HFF-Myc (cell line): Measurements from ENCODE around the gene PLIN4.
"Not testable (repeated sequence)": the region's sequence is repeated elsewhere in the genome, so short reads cannot be mapped to it uniquely, and the experiment has no call there.

Experiments used
- DNase-seq: peaks from one replicate; pipeline ENCODE4 v3.0.0-alpha.2; 2011; ENCODE audit warnings: low read depth; ENCODE audit errors: extremely low read depth
- H3K4me3 ChIP-seq: replicated peaks from 2 replicates; pipeline ENCODE4 v1.5.1; 2011; ENCODE audit warnings: low read depth, mild to moderate bottlenecking, control low read depth, low read length
- CTCF ChIP-seq: IDR thresholded peaks from 2 replicates; pipeline ENCODE4 v1.5.1; 2012; ENCODE audit warnings: mild to moderate bottlenecking, low read depth, low read length, control low read depth; ENCODE audit errors: missing control alignments

The PLIN4 gene

GRCh38 chr19:4543842-4544647, 25.8 kb upstream of the PLIN4 start:
- DNase-seq = no peak
- TF ChIP-seq CTCF = no peak
- H3K4me3 ChIP-seq = no peak overlapping the region

GRCh38 chr19:4542896-4543841, 24.9 kb upstream of the PLIN4 start:
- no peak overlapping the region for H3K4me3 ChIP-seq
- DNase-seq = no peak
- no peak for TF ChIP-seq CTCF

- H3K4me3 ChIP-seq, DNase-seq: not testable (repeated sequence)
Measured at GRCh38 chr19:4541806-4542145, 23.5 kb upstream of the PLIN4 start.

- no peak for TF ChIP-seq CTCF
- no peak overlapping the region for H3K4me3 ChIP-seq
- DNase-seq = no peak
Measured at GRCh38 chr19:4541114-4541805, 23.0 kb upstream of the PLIN4 start.

- H3K4me3 ChIP-seq = no peak within 1 kb of the TSS
- TF ChIP-seq CTCF = no peak
- DNase-seq = no peak
Measured at GRCh38 chr19:4539693-4540581, 21.7 kb upstream of the PLIN4 start, which contains the start of gene LRG1. TSS of gene LRG1 (minus strand) at chr19:4540036. CDS start at chr19:4540013, 23 bp downstream.

GRCh38 chr19:4539169-4539692, 20.9 kb upstream of the PLIN4 start:
- no peak for DNase-seq
- TF ChIP-seq CTCF = no peak
- no peak overlapping the region for H3K4me3 ChIP-seq
